ENCODE measurements around the gene CAPZA1. TPM values are rescaled to one million over a fixed set of nuclear protein-coding genes. Genes with fewer than 3 reads are reported as not detected.

Gene CAPZA1
- total RNA-seq, 1 experiment from 2014 or later: 148 TPM

GRCh38 chr1:112589766-112590165 lies 29.9 kb upstream of the CAPZA1 start:
- ATAC-seq (no peak), DNase-seq (ENCODE audit: low read depth, low spot score) (no peak)
- Histone ChIP-seq H3K79me2 (ENCODE audit: insufficient read depth, low read length) (no peaks in the 10 kb centered on the region), H3K4me2 (ENCODE audit: low read length) (no peak overlapping the region), H4K20me1 (ENCODE audit: insufficient read depth) (no peaks in the 10 kb centered on the region), H3K27ac (ENCODE audit: low read depth, low read length) (no peak overlapping the region), H3K9ac (ENCODE audit: low read length) (no peak overlapping the region), H3K9me2 (ENCODE audit: insufficient read depth) (no peaks in the 10 kb centered on the region), H3K4me3 (replicated peaks in 1 of 2; ENCODE audit: low read depth in 1 of 2, low read length in 2 of 2) (no peak overlapping the region), H3K27me3 (ENCODE audit: insufficient read depth, low read length) (no peaks in the 10 kb centered on the region), H3K4me1 (ENCODE audit: control insufficient read depth in 1 of 2, insufficient read depth in 2 of 2, low read length in 2 of 2) (no peaks in the 10 kb centered on the region), H3K9me3 (ENCODE audit: control insufficient read depth in 1 of 2, insufficient read depth in 1 of 2, low read depth in 1 of 2, low read length in 2 of 2) (no peaks in the 10 kb centered on the region), H2AFZ (ENCODE audit: low read depth, low read length, poor library complexity, severe bottlenecking) (no peak overlapping the region), H3K36me3 (ENCODE audit: control insufficient read depth in 1 of 2, insufficient read depth in 2 of 2, low read length in 2 of 2) (peaks cover 6 to 15% of the 10 kb centered on the region in 2 experiments; a peak in 3 of 4 replicates)
- RAD21 ChIA-PET (ENCODE audit: low non-redundant PET in 1 of 2, low total read pairs in 2 of 2, uncharacterized antibody in 2 of 2, unreplicated experiment in 2 of 2): no interaction called here
- POLR2A ChIA-PET: interaction anchor here (0.6 kb wide), 1 partner anchor 28 kb away, joined by 3 read pairs; no protein-coding TSS in a partner anchor
- CTCF ChIA-PET: no interaction called here
- intact Hi-C loops (cut with micrococcal nuclease): no loop called here
- TF ChIP-seq SRF (IDR thresholded peaks at IDR 0.05; ENCODE audit: low read depth) (no peak), EGR1 (IDR thresholded peaks at IDR 0.05; ENCODE audit: low read depth) (no peak), ELF1 (IDR thresholded peaks at IDR 0.05; ENCODE audit: borderline replicate concordance, low read depth) (no peak), ATF3 (IDR thresholded peaks at IDR 0.05) (no peak), TCF7L2 (IDR thresholded peaks at IDR 0.05; ENCODE audit: borderline replicate concordance, extremely low read depth, insufficient read depth, insufficient read length) (no peak), ZNF274 (IDR thresholded peaks at IDR 0.05; ENCODE audit: low read depth, low read length) (no peak), EZH2phosphoT487 (IDR thresholded peaks at IDR 0.05; ENCODE audit: borderline replicate concordance) (no peak), POLR2AphosphoS5 (IDR thresholded peaks at IDR 0.05; ENCODE audit: low read depth, low read length) (no peak), CTCF (IDR thresholded peaks at IDR 0.05 in 2 of 3, conservative IDR thresholded peaks at IDR 0.05 in 1 of 3; ENCODE audit: borderline replicate concordance in 1 of 3, insufficient read depth in 1 of 3, low read depth in 2 of 3, low read length in 2 of 3) (no peak), ZBTB33 (IDR thresholded peaks at IDR 0.05; ENCODE audit: extremely low read depth, insufficient replicate concordance, low read length) (no peak)
- TF ChIP-seq, protein P1, sequence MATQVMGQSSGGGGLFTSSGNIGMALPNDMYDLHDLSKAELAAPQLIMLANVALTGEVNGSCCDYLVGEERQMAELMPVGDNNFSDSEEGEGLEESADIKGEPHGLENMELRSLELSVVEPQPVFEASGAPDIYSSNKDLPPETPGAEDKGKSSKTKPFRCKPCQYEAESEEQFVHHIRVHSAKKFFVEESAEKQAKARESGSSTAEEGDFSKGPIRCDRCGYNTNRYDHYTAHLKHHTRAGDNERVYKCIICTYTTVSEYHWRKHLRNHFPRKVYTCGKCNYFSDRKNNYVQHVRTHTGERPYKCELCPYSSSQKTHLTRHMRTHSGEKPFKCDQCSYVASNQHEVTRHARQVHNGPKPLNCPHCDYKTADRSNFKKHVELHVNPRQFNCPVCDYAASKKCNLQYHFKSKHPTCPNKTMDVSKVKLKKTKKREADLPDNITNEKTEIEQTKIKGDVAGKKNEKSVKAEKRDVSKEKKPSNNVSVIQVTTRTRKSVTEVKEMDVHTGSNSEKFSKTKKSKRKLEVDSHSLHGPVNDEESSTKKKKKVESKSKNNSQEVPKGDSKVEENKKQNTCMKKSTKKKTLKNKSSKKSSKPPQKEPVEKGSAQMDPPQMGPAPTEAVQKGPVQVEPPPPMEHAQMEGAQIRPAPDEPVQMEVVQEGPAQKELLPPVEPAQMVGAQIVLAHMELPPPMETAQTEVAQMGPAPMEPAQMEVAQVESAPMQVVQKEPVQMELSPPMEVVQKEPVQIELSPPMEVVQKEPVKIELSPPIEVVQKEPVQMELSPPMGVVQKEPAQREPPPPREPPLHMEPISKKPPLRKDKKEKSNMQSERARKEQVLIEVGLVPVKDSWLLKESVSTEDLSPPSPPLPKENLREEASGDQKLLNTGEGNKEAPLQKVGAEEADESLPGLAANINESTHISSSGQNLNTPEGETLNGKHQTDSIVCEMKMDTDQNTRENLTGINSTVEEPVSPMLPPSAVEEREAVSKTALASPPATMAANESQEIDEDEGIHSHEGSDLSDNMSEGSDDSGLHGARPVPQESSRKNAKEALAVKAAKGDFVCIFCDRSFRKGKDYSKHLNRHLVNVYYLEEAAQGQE (IDR thresholded peaks at IDR 0.05; ENCODE audit: low read depth): no peak
- no TSS peak for BruUV-seq (replicated peaks)
